ENCODE data around the gene GRB2. TPM values are rescaled to one million over a fixed set of nuclear protein-coding genes. Genes with fewer than 3 reads are reported as not detected.
"Not testable (repeated sequence)": the region's sequence is repeated elsewhere in the genome, so short reads cannot be mapped to it uniquely, and the experiment has no call there.

The GRB2 gene
- total RNA-seq, 1 experiment from 2014 or later: 101 TPM

- ChIA-PET CTCF (interaction anchor here (0.6 kb wide), 1 partner anchor 389 kb away, joined by 7 read pairs; no protein-coding TSS in a partner anchor), POLR2A (ENCODE audit: low non-redundant PET) (no interaction called here)
- no peaks in the 10 kb centered on the region for H3K4me1 ChIP-seq (ENCODE audit: insufficient read depth, low read length, poor library complexity, severe bottlenecking)
- no peak overlapping the region for H3K4me3 ChIP-seq (ENCODE audit: low read depth, low read length, poor library complexity, severe bottlenecking)
- no peaks in the 10 kb centered on the region for H3K27me3 ChIP-seq (replicated peaks; ENCODE audit: insufficient read depth, low read depth, low read length, poor library complexity)
- BruUV-seq (replicated peaks): no TSS peak
- no peaks in the 10 kb centered on the region for H3K36me3 ChIP-seq (ENCODE audit: insufficient read depth, low read length, poor library complexity, severe bottlenecking)
- no peak overlapping the region for H3K27ac ChIP-seq (ENCODE audit: low read depth, low read length, poor library complexity, severe bottlenecking)
- intact Hi-C loops (cut with micrococcal nuclease; ENCODE audit: unreplicated experiment): no loop called here
- DNase-seq (ENCODE audit: low spot score): no peak
- H3K9me3 ChIP-seq (ENCODE audit: low read depth, low read length, poor library complexity, severe bottlenecking): no peaks in the 10 kb centered on the region
- TF ChIP-seq EZH2 (IDR thresholded peaks at IDR 0.05; ENCODE audit: borderline replicate concordance, low read depth, low read length, poor library complexity, severe bottlenecking) (no peak), CTCF (conservative IDR thresholded peaks at IDR 0.05; ENCODE audit: low read depth, low read length) (no peak)
Measured at GRCh38 chr17:75450270-75450669, 44.8 kb upstream of the GRB2 start.

- Histone ChIP-seq H3K36me3 (ENCODE audit: insufficient read depth, low read length, poor library complexity, severe bottlenecking) (no peaks in the 10 kb centered on the region), H3K4me3 (ENCODE audit: low read depth, low read length, poor library complexity, severe bottlenecking) (no peak overlapping the region), H3K9me3 (ENCODE audit: low read depth, low read length, poor library complexity, severe bottlenecking) (no peaks in the 10 kb centered on the region), H3K4me1 (ENCODE audit: insufficient read depth, low read length, poor library complexity, severe bottlenecking) (no peaks in the 10 kb centered on the region), H3K27ac (ENCODE audit: low read depth, low read length, poor library complexity, severe bottlenecking) (no peak overlapping the region), H3K27me3 (replicated peaks; ENCODE audit: insufficient read depth, low read depth, low read length, poor library complexity) (no peaks in the 10 kb centered on the region)
- POLR2A ChIA-PET (ENCODE audit: low non-redundant PET): no interaction called here
- intact Hi-C loops (cut with micrococcal nuclease; ENCODE audit: unreplicated experiment): no loop called here
- CTCF ChIA-PET: no interaction called here
- DNase-seq (ENCODE audit: low spot score): no peak
- no TSS peak for BruUV-seq (replicated peaks)
- TF ChIP-seq EZH2 (IDR thresholded peaks at IDR 0.05; ENCODE audit: borderline replicate concordance, low read depth, low read length, poor library complexity, severe bottlenecking): no peak
- no peak for TF ChIP-seq CTCF (conservative IDR thresholded peaks at IDR 0.05; ENCODE audit: low read depth, low read length)
Measured at GRCh38 chr17:75447951-75448856, 42.7 kb upstream of the GRB2 start.

GRCh38 chr17:75445896-75446295 is 40.4 kb upstream of the GRB2 start:
- H3K36me3 ChIP-seq (ENCODE audit: insufficient read depth, low read length, poor library complexity, severe bottlenecking); H3K27me3 ChIP-seq (replicated peaks; ENCODE audit: insufficient read depth, low read depth, low read length, poor library complexity); H3K4me3 ChIP-seq (ENCODE audit: low read depth, low read length, poor library complexity, severe bottlenecking); POLR2A ChIA-PET (ENCODE audit: low non-redundant PET); DNase-seq (ENCODE audit: low spot score); intact Hi-C loops (cut with micrococcal nuclease; ENCODE audit: unreplicated experiment); H3K4me1 ChIP-seq (ENCODE audit: insufficient read depth, low read length, poor library complexity, severe bottlenecking); H3K9me3 ChIP-seq (ENCODE audit: low read depth, low read length, poor library complexity, severe bottlenecking); CTCF ChIA-PET; H3K27ac ChIP-seq (ENCODE audit: low read depth, low read length, poor library complexity, severe bottlenecking); BruUV-seq (replicated peaks): not testable (repeated sequence)

GRCh38 chr17:75445296-75445695 is 39.8 kb upstream of the GRB2 start:
- no peaks in the 10 kb centered on the region for H3K9me3 ChIP-seq (ENCODE audit: low read depth, low read length, poor library complexity, severe bottlenecking)
- no peaks in the 10 kb centered on the region for H3K36me3 ChIP-seq (ENCODE audit: insufficient read depth, low read length, poor library complexity, severe bottlenecking)
- no peak overlapping the region for H3K4me3 ChIP-seq (ENCODE audit: low read depth, low read length, poor library complexity, severe bottlenecking)
- no peak for DNase-seq (ENCODE audit: low spot score)
- ChIA-PET CTCF (no interaction called here), POLR2A (ENCODE audit: low non-redundant PET) (no interaction called here)
- no peaks in the 10 kb centered on the region for H3K27me3 ChIP-seq (replicated peaks; ENCODE audit: insufficient read depth, low read depth, low read length, poor library complexity)
- BruUV-seq (replicated peaks): no TSS peak
- H3K4me1 ChIP-seq (ENCODE audit: insufficient read depth, low read length, poor library complexity, severe bottlenecking): no peaks in the 10 kb centered on the region
- intact Hi-C loops (cut with micrococcal nuclease; ENCODE audit: unreplicated experiment): no loop called here
- no peak overlapping the region for H3K27ac ChIP-seq (ENCODE audit: low read depth, low read length, poor library complexity, severe bottlenecking)
- no peak for TF ChIP-seq EZH2 (IDR thresholded peaks at IDR 0.05; ENCODE audit: borderline replicate concordance, low read depth, low read length, poor library complexity, severe bottlenecking)
- TF ChIP-seq CTCF (conservative IDR thresholded peaks at IDR 0.05; ENCODE audit: low read depth, low read length): no peak

Measured in A673 (cell line).